ENCODE data around the gene CD80.
"Not testable (repeated sequence)": the region's sequence is repeated elsewhere in the genome, so short reads cannot be mapped to it uniquely, and the experiment has no call there.

DNA sequence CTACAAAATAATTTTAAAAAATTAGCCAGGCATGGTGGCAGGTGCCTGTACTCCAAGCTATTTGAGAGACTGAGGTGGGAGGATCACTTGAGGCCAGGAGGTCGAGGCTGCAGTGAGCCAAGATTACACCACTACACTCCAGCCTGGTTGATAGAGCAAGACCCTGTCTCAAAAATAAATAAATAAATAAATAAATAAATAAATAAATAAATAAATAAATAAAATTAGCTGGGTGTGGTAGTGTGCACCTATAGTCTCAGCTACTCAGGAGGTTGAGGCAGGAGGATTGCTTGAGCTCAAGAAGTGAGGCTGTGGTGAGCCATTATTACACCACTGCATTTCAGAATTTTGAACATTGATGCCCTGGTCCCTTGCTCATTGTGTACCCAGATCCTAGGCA lies 35.5 kb upstream of the CD80 start:
- TF ChIP-seq, protein P1, sequence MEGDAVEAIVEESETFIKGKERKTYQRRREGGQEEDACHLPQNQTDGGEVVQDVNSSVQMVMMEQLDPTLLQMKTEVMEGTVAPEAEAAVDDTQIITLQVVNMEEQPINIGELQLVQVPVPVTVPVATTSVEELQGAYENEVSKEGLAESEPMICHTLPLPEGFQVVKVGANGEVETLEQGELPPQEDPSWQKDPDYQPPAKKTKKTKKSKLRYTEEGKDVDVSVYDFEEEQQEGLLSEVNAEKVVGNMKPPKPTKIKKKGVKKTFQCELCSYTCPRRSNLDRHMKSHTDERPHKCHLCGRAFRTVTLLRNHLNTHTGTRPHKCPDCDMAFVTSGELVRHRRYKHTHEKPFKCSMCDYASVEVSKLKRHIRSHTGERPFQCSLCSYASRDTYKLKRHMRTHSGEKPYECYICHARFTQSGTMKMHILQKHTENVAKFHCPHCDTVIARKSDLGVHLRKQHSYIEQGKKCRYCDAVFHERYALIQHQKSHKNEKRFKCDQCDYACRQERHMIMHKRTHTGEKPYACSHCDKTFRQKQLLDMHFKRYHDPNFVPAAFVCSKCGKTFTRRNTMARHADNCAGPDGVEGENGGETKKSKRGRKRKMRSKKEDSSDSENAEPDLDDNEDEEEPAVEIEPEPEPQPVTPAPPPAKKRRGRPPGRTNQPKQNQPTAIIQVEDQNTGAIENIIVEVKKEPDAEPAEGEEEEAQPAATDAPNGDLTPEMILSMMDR (IDR thresholded peaks at IDR 0.05): not testable (repeated sequence)
- TF ChIP-seq POLR2AphosphoS5, POLR2A, EP300 (IDR thresholded peaks at IDR 0.05): not testable (repeated sequence)
